ENCODE results near the gene ZNF592.

Gene ZNF592

DNA sequence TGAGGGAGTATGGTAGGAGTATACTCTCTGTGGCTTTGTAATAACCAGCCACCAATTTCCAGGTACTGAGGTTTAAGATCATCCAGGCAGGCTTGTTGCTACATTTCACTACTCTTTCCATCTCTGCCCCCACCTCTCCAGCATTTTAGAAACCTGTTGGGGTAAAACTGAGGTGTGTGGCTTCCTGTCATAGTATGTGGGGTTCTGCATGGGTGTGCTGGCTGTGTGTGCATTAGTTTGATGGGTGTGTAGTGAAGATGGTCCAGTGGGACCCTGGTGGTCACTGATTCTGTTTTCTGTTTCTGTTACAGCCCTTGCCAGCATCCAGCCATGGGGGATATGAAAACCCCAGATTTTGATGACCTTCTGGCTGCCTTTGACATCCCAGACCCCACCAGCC, 34.0 kb downstream of the ZNF592 start:
- DNase-seq, result no peak

DNA sequence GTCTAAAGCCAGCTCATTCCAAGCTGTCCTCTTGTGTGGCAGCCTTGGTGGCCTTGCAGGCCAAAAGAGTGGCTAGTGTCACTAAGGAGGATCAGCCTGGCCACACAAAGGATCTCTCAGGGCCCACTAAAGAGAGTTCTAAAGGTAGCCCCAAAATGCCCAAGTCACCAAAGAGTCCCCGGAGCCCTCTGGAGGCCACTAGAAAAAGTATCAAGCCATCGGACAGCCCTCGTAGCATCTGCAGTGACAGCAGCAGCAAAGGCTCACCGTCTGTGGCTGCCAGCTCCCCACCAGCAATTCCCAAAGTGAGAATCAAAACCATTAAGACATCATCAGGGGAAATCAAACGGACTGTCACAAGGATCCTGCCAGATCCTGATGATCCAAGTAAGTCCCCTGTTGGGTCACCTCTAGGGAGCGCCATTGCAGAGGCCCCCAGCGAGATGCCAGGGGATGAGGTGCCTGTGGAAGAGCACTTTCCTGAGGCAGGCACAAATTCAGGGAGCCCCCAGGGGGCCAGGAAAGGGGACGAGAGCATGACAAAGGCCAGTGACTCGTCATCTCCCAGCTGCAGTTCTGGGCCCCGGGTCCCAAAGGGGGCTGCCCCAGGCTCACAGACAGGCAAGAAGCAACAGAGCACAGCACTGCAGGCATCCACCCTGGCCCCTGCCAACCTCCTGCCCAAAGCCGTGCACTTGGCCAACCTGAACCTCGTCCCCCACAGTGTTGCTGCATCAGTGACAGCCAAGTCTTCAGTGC, 35.3 kb downstream of the ZNF592 start:
- DNase-seq, result no peak

DNA sequence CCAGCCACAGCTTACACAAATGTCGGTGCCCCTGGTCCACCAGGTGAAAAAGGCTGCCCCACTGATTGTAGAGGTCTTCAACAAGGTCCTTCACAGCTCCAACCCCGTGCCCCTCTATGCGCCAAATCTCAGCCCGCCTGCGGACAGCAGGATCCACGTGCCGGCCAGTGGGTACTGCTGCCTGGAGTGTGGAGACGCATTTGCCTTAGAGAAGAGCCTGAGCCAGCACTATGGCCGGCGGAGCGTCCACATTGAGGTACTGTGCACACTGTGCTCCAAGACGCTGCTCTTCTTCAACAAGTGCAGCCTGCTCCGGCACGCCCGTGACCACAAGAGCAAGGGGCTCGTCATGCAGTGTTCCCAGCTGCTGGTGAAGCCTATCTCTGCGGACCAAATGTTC, 35.9 kb downstream of the ZNF592 start:
- DNase-seq, result no peak

DNA sequence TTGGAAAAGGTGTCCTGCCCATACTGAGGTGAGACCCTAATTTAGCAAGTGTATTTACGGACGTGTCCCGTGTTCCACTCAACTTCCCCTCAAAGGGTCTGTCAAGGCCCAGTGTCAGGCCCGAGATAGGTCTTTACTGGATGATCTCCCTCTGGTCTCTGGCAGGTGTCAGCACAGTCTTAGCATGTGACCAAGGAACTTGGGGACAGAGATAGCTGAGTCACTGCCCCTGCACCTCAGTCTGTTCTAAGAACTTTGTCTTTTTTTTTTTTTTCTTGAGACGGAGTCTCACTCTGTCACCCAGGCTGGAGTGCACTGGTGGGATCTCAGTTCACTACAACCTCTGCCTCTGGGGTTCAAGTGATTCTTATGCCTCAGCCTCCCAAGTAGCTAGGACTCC, 36.7 kb downstream of the ZNF592 start:
- no peak for DNase-seq

DNA sequence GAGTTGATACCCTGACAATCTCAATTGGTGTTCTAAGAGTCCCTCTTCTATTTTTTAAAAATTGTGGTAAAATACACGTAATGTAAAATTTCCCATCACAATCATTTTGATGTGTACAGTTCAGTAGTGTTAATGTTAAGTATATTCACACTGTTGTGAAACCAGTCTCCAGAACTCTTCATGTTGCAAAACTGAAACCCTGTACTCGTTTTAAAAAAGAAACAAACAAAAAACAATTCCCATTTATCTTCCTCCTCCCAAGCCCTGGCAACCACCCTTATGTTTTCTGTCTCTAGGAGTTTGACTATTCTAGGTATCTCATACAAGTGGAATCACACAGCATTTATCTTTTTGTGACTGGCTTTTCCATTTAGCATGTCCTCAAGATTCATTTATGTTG, 40.1 kb downstream of the ZNF592 start:
- DNase-seq, result no peak

GRCh38 chr15:84789762-84790161, 41.4 kb downstream of the ZNF592 start:
- DNase-seq, result no peak

GRCh38 chr15:84790676-84791075, 42.3 kb downstream of the ZNF592 start:
- DNase-seq, result no peak

DNA sequence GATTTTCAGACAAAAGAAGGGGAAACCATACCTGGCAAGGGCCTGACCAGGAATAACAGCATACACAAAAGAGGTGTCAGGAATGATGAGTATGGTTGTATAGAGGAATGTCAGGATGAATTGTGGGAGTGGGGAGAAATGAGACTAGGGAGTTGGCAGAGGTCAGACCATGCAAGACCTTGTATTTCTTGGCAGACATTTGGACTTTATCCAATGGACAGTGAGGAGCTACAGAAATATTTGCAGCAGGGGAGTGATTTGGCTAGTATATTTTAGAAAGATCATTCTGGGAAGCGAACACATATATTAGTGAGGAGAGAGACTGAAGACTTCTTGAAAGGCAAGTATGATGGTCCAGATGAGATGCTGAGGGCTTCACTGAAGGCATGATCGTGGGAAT, 43.4 kb downstream of the ZNF592 start:
- no peak for DNase-seq

DNA sequence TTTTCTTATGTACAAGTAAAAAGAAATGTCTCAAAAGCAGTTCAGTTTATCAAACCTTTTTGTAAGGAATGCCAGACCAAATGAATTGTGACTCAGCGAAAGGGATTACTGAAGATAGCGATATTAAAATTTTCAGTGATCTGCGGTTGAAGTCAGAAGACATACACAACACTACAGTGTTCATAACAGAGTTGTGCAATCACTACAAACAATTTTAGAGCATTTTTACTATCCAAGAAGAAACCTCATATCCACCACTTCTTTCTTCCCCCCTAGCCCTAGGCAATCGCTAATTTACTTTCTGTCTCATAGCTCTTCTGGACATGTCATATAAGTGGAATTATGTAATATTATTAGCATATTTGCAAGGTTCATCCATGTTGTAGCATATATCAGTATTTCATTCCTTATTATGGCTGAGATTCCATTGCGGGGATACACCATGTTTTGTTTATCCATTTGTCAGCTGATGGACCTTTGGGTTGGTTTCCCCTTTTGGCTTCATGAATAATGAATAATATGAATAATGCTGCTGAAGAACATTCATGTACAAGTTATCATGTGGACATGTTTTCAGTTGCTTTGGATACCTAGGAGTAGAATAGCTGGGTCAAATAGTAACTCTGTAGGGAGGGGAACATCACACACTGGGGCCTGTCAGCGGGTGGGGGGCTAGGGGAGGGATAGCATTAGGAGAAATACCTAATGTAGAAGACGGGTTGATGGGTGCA, 45.2 kb downstream of the ZNF592 start:
- no peak for DNase-seq

GRCh38 chr15:84794162-84794547, 45.8 kb downstream of the ZNF592 start:
- DNase-seq, result no peak

- no peak for DNase-seq
Measured at GRCh38 chr15:84795186-84795585, 46.8 kb downstream of the ZNF592 start.

- no peak for DNase-seq
Measured at GRCh38 chr15:84797212-84797611, 48.8 kb downstream of the ZNF592 start.

- DNase-seq, result no peak
Measured at GRCh38 chr15:84797801-84798200, 49.4 kb downstream of the ZNF592 start.

DNA sequence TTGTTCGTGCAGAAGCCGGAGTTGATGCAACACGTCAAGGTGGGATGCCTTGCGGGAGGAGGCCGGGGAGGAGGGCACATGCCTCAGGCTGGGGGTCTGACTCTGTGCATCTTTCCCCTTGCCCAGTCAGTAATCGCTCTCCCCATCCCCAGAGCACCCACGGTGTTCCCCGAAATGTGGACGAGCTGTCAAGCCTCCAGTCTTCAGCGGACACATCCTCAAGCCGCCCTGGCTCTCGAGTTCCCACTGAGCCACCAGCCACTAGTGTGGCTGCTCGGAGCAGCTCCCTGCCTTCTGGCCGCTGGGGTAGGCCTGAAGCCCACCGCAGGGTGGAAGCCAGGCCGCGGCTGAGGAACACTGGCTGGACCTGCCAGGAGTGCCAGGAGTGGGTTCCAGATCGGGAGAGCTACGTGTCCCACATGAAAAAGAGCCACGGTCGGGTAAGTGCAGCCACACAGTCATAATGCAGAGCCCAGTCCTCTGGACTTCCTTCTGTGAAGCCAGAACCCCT, 50.1 kb downstream of the ZNF592 start:
- no peak for DNase-seq

DNA sequence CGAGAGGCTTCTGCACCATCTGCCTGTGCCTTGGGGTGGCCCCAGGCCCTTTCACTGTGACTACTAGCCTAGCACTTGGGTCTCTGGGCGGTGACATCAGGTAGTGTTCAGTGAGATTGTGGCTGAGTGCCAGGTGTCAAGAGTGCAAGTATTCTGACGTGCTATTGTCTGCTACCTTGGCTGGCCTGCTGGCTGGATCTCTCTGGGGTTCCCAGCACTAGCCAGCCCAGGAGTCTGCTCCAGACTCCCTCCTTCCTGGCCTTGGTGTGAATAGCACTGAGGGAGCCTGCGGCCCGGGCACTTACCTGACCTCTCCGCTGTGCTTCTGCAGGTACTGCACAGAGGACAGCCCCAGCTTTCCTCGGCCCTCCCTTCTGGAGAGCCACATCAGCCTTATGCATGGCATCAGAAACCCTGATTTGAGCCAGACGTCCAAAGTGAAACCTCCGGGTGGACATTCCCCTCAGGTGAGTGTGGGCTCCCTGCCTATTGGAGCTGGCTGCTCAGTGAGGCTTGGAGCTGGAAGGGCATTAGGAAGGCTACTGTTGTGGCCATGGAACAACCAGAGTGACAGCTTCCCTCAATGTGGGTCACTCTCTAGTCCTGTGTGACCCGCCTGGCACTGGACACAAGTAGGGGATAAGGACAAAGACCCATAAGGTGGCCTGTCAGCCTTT, 51.3 kb downstream of the ZNF592 start:
- no peak for DNase-seq

- DNase-seq, result no peak
Measured at GRCh38 chr15:84800365-84800806, 52.0 kb downstream of the ZNF592 start.

DNA sequence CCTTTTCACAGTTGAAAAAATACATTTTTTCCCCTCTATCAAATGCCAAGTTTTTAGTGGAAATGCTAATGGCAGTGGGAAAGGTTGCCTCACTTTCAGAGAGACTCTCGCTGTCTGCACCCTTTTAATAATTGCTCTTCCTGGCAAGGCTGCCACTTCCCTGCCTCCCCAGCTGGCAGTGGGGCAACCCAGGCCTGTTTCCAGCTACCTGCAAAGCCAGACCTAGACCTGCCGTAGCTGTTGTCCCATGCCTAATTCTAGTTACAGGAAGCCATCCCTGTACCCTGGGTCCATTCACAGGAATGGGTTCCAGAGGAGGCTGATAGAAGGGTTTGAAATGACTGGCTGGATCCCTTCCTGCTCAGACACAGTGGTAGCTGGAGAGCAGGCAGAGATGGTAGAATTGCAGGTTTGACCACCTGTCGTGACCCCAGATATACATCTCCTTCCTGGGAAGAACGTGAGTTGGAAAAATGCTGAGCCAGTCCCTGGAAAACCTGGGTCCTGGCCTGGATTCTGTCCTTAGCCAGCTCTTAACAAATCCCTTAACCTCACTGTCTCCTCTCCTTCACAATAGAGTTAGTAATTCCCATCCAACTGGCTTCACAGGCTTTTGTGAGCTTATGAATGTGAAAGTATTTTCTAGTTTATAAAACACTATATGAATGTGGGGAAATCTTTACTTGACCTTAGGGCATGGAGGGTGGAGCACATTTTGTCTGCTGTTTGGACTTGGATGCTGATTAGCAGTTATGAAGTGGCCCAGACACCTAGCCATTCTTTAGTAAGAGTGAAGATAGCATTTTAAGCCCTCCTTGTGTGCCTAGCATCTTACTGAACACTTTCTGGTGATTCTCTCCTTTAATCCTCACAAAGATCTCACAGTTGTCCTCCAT, 55.9 kb downstream of the ZNF592 start:
- DNase-seq, result no peak

GRCh38 chr15:84805221-84805620, 56.8 kb downstream of the ZNF592 start:
- no peak for DNase-seq

DNA sequence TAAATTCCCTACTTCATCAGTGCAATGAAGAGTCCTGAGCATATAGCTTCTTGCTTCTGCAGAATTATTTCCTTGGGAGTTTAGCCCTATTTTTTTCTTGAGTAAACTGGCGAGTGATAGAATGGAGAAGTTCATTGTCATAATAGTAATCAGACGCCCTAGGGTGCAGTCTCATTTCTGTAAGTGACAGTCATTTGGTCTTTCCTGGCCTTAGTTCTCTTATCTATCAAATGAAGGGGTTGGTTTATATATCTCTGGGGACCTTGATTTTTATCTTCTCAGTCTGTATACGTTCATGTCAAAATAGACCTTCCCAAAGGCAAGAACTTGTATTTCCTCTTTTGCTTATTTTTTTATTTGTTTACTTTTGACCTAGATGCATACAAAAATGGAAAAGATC, 58.8 kb downstream of the ZNF592 start:
- DNase-seq, result no peak

- DNase-seq, result peak in 1 of 2 experiments; percentile 11
Measured at GRCh38 chr15:84810073-84810840, 61.9 kb downstream of the ZNF592 start.

DNA sequence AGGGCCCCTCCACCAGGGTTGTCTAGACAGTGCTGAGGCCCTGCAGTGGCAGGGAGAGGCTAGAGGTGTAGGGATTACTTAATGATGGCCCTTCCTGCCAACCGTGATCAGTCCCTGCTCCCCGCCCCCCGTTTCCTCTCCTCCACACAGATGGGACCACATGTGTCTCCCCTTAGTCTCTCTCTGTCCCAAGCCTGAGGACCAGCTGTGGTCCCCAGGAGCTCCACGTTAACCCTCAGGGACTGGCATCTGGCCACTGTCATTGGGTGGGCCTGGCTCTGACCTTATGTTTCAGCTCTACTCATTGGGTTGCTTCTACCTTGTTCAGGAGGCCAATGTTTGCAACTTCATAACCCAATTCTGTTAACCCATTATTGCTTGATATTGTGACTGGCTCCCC, 62.8 kb downstream of the ZNF592 start:
- no peak for DNase-seq

DNA sequence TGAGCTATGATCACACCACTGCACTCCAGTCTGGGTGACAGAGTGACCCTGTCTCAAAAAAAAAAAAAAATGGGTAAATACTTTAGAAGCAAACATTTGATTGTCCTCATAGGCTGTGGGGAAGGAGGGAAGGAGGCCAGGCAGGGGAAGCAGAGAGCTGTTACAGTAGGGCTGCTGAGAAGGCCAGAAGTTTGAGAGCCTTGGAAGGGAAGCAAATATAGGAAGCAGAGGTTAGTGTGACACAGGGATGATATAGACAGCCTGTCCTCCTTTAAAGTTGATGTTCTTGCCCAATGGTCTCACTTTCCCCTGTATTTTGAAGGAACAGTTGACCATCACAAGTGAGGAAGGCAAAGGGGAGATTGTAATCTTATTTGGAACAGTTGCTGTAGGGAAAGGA, 63.4 kb downstream of the ZNF592 start:
- DNase-seq, result no peak
